ENCODE data around the gene GNAI3. TPM values are rescaled to one million over a fixed set of nuclear protein-coding genes. Genes with fewer than 3 reads are reported as not detected.

GNAI3 gene
- 6.6 TPM for total RNA-seq

DNA sequence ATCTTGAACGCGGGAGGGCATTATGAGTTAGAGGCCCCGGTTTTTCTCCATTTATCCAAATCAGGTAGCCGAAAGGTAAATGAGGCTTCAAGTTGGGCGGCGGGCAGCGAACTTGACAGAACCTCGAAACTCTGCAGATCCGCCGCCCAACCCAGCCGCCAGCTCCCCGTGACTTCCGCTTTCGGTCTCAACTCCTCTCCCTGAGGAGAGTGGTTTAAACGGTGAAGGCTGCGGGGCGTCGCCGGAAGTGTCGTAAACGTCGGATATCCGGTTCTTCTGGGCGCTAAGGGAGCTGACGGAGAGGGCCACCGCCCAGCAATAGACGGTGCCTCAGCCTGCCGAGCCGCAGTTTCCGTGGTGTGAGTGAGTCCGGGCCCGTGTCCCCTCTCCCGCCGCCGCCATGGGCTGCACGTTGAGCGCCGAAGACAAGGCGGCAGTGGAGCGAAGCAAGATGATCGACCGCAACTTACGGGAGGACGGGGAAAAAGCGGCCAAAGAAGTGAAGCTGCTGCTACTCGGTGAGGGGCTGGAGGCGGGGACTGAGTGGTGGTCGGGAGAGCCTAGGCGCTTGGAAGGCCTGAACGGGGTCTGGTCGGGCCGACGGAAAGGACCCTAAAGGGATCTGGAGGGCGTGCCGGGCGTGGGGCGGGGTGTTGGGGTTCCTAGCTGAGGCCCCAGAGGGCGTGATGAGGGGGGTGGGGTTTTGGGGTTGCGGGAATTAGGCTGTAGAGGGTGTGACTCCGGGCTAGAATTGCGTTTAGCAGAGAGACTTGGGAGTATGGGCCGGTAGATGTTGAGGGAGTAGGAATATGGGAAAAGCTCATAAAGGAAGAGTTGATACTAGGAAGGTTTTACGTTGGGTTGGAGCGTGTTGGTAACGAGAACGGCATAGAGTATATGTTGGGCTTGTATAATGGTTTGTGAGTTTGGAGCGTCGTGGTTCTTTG, at the start of gene GNAI3:
Gene GNAI3, plus strand, starts transcription at position 295 of the 947 bp plus-strand sequence. Its CDS starts 106 bp downstream, at position 401.
- peak; percentile 98 for DNase-seq (ENCODE audit: low spot score)

- DNase-seq (ENCODE audit: low spot score) = no peak
Measured at GRCh38 chr1:109499081-109499480, 49.3 kb upstream of the GNAI3 start.

GRCh38 chr1:109499661-109500536, 48.5 kb upstream of the GNAI3 start:
- no peak for DNase-seq (ENCODE audit: low spot score)

- no peak for DNase-seq (ENCODE audit: low spot score)
Measured at GRCh38 chr1:109500941-109501381, 47.5 kb upstream of the GNAI3 start.

GRCh38 chr1:109501644-109502363, 46.6 kb upstream of the GNAI3 start:
- no peak for DNase-seq (ENCODE audit: low spot score)

DNA sequence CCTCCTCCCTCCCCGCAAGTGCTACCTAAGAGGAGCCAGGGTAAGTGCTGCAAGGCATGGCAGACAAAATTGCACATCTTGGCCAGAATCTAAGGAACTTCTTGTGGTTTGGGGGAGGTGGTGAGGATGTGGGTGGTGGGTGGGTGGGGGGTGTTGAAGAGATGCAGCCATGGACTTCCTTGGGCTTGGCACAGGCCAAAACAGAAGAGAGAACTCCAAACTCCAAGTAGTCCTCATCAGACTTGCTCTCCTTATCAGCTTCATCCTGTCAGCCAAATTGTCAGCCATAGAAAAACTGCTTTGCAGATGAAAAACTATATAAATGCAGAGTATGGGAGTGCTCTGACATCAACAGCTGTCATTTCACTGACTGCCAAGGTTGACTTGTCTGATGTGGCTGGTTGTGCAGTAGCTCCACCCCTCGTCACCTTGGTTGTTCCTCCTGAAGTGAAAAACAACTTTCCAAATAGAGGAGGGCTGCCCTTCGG, 46.0 kb upstream of the GNAI3 start:
- no peak for DNase-seq (ENCODE audit: low spot score)

DNA sequence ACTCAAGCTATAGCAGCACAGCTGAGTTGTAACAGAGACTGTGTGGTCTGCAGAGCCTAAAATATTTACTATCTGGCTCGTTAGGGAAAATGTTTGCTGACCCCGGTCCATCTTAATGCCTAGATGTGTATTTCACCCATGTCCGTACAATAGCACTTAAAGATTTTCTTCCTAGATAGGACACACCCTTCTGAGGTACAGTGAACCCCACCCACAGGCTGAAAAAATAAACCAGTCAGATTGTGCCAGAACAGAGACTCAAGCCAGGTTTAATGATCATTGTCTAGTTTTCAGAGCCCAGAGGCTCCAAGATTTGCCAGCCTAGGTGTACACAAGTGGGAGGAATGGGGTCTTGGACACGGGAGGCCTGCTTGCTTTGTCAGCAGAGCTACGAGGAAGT, 44.5 kb upstream of the GNAI3 start:
- DNase-seq (ENCODE audit: low spot score) = no peak

DNA sequence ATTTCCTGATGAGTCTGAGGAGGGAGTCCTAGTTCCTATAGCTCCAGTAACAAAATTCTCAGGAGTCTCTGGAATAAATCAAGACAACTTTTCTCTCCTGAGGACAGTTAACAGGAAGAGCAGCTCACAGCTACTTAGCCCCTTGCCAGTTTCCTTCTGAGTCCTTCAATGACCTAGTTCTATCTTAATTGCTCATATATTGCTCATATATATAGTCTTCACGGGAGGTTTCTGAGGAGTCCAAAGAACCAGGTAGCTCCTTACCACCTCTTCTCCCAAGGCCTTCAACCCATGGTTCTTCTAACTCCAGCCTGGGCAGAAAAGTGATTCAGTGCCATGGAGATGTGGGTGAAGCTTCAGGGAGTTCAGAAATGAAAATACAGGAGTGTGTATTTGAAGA, 43.4 kb upstream of the GNAI3 start:
- DNase-seq (ENCODE audit: low spot score) = no peak

DNA sequence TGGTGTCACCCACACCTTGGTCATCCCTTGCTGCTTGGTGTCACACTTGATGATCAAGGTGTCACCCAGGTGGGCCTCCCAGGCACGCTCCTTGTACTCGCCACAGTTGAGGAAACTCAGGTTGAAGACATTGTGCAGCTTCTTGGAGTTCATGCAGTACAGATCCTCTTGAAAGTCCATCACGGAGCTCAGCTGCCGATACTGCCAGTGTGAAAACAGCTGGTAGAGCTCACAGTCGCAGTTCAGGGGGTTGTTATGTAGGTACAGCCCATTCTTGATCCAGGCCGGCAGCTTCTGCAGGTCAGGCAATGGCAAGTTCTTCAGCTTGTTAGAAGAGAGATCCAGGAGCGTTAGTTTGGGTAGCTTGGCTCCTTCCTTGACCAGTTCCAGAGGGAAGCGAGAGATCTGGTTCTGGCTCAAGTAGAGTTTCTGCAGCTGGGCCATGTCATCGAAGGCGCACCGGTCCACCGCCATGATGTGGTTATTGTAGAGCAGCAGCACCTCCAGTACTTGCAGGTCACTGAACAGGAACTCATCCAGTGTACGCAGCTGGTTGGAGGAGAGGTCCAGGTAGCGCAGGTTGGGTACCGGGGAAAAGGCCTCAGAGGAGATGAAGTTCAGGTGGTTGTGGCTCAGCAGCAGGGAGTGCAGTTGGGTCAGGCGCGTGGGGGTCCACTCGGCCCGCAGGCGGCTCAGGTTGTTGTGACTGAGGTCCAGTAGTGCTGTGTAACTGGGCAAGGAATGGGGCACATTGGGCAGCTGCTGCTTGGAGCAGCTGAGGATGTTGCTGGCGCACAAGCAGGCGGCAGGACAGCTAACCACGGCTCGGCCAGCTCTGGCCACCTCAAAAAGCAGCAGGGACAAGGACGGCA, 40.2 kb upstream of the GNAI3 start:
- no peak for DNase-seq (ENCODE audit: low spot score)

- no peak for DNase-seq (ENCODE audit: low spot score)
Measured at GRCh38 chr1:109508873-109509175, 39.6 kb upstream of the GNAI3 start.

DNA sequence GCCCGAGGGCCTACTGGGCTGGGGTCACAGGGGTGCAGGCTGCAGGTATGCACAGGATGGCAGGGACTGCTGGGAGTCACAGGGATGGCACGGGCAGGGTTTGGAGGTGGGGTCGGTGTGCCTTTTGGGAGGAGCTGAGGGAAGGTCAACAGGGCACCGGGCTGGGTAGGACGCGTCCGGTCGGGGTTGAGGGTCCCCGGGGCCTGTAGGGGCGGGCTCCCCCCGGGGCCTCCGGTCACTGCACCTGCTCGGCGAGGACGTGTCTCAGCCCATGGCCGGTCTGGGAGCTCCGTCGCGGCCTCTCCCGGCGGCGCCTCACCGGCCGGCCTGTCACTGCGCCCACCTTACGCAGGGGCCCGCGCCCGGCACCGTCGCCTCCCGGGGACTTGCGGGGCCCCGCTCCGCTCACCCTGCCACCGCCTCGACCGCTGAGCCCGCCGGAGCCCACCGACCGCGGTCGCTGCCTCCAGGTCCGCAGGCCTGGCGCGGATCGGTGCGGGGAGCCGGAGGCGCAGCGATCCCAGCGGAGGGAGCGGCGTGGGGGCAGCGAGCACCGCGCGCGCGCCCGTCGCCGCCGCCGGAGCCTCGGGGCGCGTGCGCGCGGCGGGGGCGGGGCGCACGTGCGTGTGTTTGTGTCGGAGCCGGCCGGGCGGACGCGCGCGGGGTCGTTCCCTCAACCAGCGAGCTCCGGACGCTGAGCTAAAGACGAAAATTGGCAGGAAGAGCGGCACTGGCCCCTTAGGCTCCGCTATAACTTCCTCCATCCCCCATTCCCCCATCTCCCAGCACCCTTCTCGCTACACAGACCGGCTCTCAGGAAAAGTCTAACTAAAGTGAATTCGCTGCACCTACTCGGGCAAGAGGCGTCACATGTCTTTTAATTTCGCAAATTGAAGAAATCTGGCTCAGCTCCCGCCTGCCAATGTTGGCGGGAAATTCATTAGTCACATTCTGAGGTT, 39.0 kb upstream of the GNAI3 start, which contains the start of gene AMIGO1:
Gene AMIGO1, minus strand, starts transcription at position 552 of the 959 bp plus-strand sequence. CDS start 815 bp downstream, outside the sequence.
- DNase-seq (ENCODE audit: low spot score) = no peak

DNA sequence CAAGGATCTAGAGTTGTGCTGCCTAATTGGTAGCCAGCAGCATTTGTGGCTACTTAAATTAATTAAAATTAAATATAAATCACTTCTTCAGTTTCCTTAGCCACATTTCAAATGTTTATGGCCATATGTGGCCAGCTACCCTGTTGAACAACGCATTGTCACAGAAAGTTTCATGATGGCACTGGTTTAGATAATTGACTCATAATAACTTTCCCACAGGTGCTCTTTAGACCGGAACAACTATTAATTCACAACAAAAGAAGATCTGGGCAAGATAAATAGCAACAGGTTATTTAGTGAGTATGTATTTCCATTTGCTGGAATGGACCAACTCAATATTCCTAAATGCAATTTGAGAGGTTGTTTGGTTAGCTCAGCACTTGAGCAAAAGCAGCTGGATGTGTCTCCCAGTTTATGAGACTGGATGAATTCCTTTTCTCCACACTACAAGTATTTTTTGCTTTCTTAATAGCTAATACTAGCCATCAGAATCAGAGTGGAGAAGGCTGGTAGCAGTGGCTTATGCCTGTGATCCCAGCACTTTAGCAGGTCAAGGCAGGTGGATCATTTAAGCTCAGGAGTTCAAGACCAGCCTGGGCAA, 35.2 kb upstream of the GNAI3 start:
- DNase-seq (ENCODE audit: low spot score) = no peak

GRCh38 chr1:109514846-109515245, 33.6 kb upstream of the GNAI3 start:
- no peak for DNase-seq (ENCODE audit: low spot score)

- DNase-seq (ENCODE audit: low spot score) = no peak
Measured at GRCh38 chr1:109516872-109517271, 31.5 kb upstream of the GNAI3 start.

DNA sequence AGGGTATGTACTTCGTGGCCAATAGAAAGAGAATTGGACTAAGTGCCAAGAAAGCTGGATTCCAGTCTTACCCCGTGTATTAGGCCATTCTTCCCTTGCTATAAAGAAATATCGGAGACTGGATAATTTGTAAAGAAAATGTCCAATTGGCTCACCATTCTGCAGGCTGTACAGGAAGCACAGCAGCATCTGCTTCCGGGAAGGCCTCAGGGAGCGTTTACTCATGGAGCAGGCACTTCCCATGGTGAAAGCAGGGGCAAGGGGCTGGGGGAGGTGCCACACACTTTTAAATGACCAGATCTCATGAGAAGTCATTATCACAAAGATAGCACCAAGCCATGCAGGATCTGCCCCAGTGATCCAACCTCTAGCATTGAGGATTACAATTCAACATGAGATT, 31.1 kb upstream of the GNAI3 start:
- DNase-seq (ENCODE audit: low spot score) = no peak

DNA sequence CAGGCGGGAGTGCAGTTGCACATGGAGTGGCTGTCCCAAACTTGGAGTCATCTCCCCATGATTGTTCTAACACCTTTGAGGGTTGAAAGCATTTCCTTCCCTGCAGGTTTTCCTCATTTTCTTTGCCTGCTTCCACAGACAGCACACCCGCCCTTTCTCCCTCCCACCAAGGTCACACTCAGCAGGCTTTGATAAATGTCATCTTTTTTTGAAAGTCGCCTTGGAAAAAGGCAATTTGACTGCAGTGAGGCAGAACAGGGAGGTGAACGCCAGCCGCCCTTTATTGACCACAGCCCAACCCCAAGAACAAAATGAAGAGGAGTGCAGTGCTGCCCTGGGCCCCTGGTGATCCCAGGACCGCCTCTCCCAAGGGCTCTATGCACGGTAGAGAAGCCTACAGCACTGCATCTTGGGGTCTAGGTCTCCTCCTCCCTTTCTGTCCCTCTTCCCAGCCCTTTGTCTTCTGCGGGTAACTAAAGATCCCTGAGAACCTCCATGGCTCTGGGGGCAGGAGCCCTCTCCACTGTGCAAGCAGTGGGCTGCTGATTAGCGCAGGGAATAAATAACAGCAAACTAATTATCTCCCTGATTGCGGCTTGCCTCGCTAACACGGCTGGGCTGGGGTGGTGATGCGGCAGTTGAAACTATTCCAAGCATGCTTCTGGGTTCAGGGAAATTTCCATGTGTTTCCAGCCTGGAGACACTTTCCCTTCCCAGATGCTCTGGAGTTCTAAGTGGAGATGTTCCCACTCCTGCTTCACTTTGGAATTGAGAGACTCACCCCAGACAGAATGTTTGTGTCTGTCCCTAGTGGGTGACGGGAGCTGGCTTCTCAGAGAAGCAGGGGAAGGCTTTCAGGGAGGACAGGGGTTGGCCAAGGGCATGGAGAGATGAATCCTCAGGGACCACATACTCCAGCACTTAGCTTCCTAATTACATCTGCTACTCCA, 27.1 kb upstream of the GNAI3 start:
- no peak for DNase-seq (ENCODE audit: low spot score)

- DNase-seq (ENCODE audit: low spot score) = no peak
Measured at GRCh38 chr1:109522026-109522425, 26.4 kb upstream of the GNAI3 start.

GRCh38 chr1:109523706-109524105, 24.7 kb upstream of the GNAI3 start:
- no peak for DNase-seq (ENCODE audit: low spot score)
